ENCODE measurements around the gene SCAMP3.
"Not testable (repeated sequence)": the region's sequence is repeated elsewhere in the genome, so short reads cannot be mapped to it uniquely, and the experiment has no call there.

The SCAMP3 gene

GRCh38 chr1:155295942-155296267 is 33.7 kb upstream of the SCAMP3 start:
- no peak overlapping the region for H3K4me3 ChIP-seq (ENCODE audit: low read depth, low read length)
- in situ Hi-C loops (cut with HindIII; ENCODE audit: low sequenced_read_pairs): no loop called here
- no peak for TF ChIP-seq CTCF (IDR thresholded peaks at IDR 0.05; ENCODE audit: low read depth, low read length, missing control alignments)
- DNase-seq (ENCODE audit: low read depth): no peak

- no peak for TF ChIP-seq CTCF (IDR thresholded peaks at IDR 0.05; ENCODE audit: low read depth, low read length, missing control alignments)
- in situ Hi-C loops (cut with HindIII; ENCODE audit: low sequenced_read_pairs): no loop called here
- no peak for DNase-seq (ENCODE audit: low read depth)
- no peak overlapping the region for H3K4me3 ChIP-seq (ENCODE audit: low read depth, low read length)
Observed at GRCh38 chr1:155295183-155295941, 33.2 kb upstream of the SCAMP3 start.

DNA sequence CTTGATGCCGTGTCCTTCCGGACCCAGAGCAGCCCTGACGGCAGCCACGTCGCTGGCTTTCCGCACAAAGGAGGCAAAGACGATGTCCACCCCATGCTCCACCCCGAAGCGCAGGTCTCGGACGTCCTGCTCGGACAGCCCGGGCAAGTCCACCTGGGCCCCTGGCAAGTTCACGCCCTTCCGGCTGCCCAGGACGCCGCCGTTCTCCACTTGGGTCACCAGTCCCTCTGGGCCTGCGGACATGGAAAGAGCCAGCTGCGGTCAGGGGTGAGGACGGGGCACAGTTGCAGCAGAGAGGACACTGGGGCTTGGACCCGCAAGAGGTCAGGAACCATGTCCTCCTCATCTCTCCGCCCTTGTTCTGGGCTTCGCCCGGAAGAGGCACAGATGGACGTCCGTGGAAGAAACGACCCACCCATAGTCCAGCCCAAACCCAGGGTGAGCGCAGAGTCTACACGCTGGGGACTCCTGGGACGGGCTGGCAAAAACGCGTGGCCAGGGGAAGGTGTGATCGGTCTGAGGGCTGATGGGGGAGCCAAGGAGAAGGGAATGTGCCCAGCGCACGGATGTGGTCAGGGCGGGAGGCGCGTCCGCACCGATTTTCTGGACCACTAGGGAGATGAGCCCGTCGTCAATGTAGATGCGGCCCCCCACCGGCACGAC is 32.5 kb upstream of the SCAMP3 start:
- no peak overlapping the region for H3K4me3 ChIP-seq (ENCODE audit: low read depth, low read length)
- in situ Hi-C loops (cut with HindIII; ENCODE audit: low sequenced_read_pairs): no loop called here
- DNase-seq (ENCODE audit: low read depth): no peak
- no peak for TF ChIP-seq CTCF (IDR thresholded peaks at IDR 0.05; ENCODE audit: low read depth, low read length, missing control alignments)

- no peak overlapping the region for H3K4me3 ChIP-seq (ENCODE audit: low read depth, low read length)
- no peak for TF ChIP-seq CTCF (IDR thresholded peaks at IDR 0.05; ENCODE audit: low read depth, low read length, missing control alignments)
- no peak for DNase-seq (ENCODE audit: low read depth)
- in situ Hi-C loops (cut with HindIII; ENCODE audit: low sequenced_read_pairs): no loop called here
Observed at GRCh38 chr1:155293086-155293749, 31.1 kb upstream of the SCAMP3 start.

GRCh38 chr1:155291006-155291405 is 28.8 kb upstream of the SCAMP3 start:
- DNase-seq (ENCODE audit: low read depth); H3K4me3 ChIP-seq (ENCODE audit: low read depth, low read length); in situ Hi-C loops (cut with HindIII; ENCODE audit: low sequenced_read_pairs): not testable (repeated sequence)

DNA sequence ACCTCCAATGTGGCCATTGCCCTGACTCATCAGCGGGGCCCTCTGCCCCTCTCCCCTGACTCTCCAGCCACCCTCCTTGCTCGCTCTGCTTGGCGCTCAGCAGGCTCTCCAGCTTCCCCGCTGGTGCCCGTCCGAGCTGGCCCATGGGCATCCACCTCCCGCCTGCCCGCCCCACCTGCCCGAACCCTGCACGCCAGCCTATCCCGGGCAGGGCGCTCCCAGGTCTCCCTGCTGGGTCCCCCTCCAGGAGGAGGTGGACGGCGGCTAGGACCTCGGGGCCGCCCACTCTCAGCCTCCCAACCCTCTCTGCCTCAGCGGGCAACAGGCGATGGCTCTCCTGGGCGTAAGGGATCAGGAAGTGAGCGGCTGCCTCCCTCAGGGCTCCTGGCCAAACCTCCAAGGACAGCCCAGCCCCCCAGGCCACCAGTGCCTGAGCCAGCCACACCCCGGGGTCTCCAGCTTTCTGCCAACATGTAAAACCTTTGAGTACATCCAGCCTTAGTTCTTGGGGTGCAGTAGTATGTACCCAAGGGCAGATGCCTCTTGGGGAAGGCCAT is 25.9 kb upstream of the SCAMP3 start:
- H3K4me3 ChIP-seq (ENCODE audit: low read depth, low read length): no peak overlapping the region
- in situ Hi-C loops (cut with HindIII; ENCODE audit: low sequenced_read_pairs): no loop called here
- TF ChIP-seq CTCF (IDR thresholded peaks at IDR 0.05; ENCODE audit: low read depth, low read length, missing control alignments): no peak
- no peak for DNase-seq (ENCODE audit: low read depth)

GRCh38 chr1:155286544-155286943 is 24.4 kb upstream of the SCAMP3 start:
- no peak overlapping the region for H3K4me3 ChIP-seq (ENCODE audit: low read depth, low read length)
- no peak for TF ChIP-seq CTCF (IDR thresholded peaks at IDR 0.05; ENCODE audit: low read depth, low read length, missing control alignments)
- in situ Hi-C loops (cut with HindIII; ENCODE audit: low sequenced_read_pairs): no loop called here
- no peak for DNase-seq (ENCODE audit: low read depth)
